Aorta (tissue), 5 donors: ENCODE measurements around the gene RASAL3. TPM values are rescaled to one million over a fixed set of nuclear protein-coding genes. Genes with fewer than 3 reads are reported as not detected.
"Not testable (repeated sequence)": the region's sequence is repeated elsewhere in the genome, so short reads cannot be mapped to it uniquely, and the experiment has no call there.

Experiments
- ATAC-seq: fragments of 200-7000 bp; cut with Tn5 transposase; one replicate; pipeline ENCODE4 v1.9.1; 2022; ENCODE audit warnings: moderate library complexity; ENCODE audit not compliant: low FRiP score
- DNase-seq, 2 donors: peaks; one replicate each; pipeline ENCODE4 v3.0.0-alpha.2; 2020
- H3K27ac ChIP-seq, 2 donors: one replicate each; pipeline ENCODE4 v1.5.1; 2013; ENCODE audit warnings: low read length in 2 of 2, mild to moderate bottlenecking in 2 of 2, moderate library complexity in 2 of 2, control low read depth in 1 of 2, inconsistent platforms in 1 of 2, low read depth in 1 of 2
- H3K27me3 ChIP-seq, 2 donors: one replicate each; pipeline ENCODE4 v1.6.1; 2013; ENCODE audit warnings: control low read depth in 1 of 2, low read length in 1 of 2, mild to moderate bottlenecking in 1 of 2, moderate library complexity in 1 of 2; ENCODE audit not compliant: insufficient read depth in 2 of 2, control insufficient read depth in 1 of 2
- H3K36me3 ChIP-seq, 2 donors: one replicate each; pipeline ENCODE4 v1.6.1; 2013; ENCODE audit warnings: control low read depth in 1 of 2, low read length in 1 of 2, mild to moderate bottlenecking in 1 of 2; ENCODE audit not compliant: insufficient read depth in 2 of 2, control insufficient read depth in 1 of 2
- H3K4me1 ChIP-seq, 2 donors: one replicate each; pipeline ENCODE4 v1.6.1; 2013; ENCODE audit warnings: low read length in 2 of 2, control low read depth in 1 of 2, mild to moderate bottlenecking in 1 of 2, moderate library complexity in 1 of 2; ENCODE audit not compliant: insufficient read depth in 2 of 2, control insufficient read depth in 1 of 2
- H3K4me3 ChIP-seq, 2 donors: one replicate each; pipeline ENCODE4 v1.5.1; 2013; ENCODE audit warnings: low read length in 2 of 2, control low read depth in 1 of 2, mild to moderate bottlenecking in 1 of 2
- H3K9me3 ChIP-seq: one replicate; pipeline ENCODE4 v1.6.1; 2013; ENCODE audit warnings: mild to moderate bottlenecking, low read length; ENCODE audit not compliant: control insufficient read depth
- WGBS, 2 donors: extraction: QIAGEN DNeasy Blood & Tissue Kit; methylation state at CpG; one replicate each; pipeline ENCODE4 v1.1.7; 2013; 5-methylcytosine and 5-hydroxymethylcytosine counted together
- intact Hi-C, 2 donors: fragments of 100-400 bp; cut with DNase I; formaldehyde crosslinking; loops; one replicate each; pipeline versions ENCODE4 v1.14.2 to v1.15.0; 2022
- microRNA-seq, 2 donors: library from miRNA; unstranded; fragments of <30 nt; microRNA quantifications; one replicate each; pipeline ENCODE4 v1.2.0, GENCODE V29; 2020
- polyA plus RNA-seq, 2 donors: library from polyadenylated mRNA; stranded (reverse); fragments of 200-250 nt; gene quantifications; one replicate each; pipeline ENCODE4 v1.2.3, GENCODE V29; 2013
- total RNA-seq, 2 donors: library from RNA; stranded (reverse); fragmentation: NEBNext Ultra II Directional; extraction: Animal tissue kit (Norgen Biotek cat#: 25700); gene quantifications; one replicate each; pipeline ENCODE4 v1.2.1, GENCODE V29; 2021
- donor health status: healthy with polysubstance abuse.
- donor health status: Bipolar disorder and iron deficiency.
- donor health status: DM: no; HTN: no; CAD: no.
- donor health status: DM: no; HTN: no; CAD: no.
- donor health status: DM: yes; HTN: yes; CAD: no.

The RASAL3 gene
- total and polyA plus RNA-seq, 4 donors, result 0.90 to 10.9 (median 4.8) TPM

DNA sequence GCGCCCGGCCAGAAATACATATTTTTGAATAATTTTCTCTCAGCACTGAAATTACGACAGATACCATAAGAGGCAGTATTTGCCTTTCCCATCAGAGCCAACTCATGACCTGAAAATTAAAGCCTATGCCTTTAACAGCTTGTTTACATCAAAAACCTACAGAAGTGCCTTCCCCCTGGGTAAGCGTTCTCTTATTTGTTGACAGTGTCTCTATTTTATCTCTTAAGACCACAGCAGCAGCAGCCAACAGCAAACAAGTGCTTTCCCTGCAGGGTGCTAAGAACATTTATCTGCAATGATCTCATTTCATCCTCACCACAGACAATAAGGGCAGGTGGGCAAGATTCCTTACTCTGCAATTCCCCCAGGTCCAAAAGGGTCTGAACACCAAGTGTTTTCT lies 51.5 kb downstream of the RASAL3 start:
- peak overlapping the region in 1 of 2 donors; percentile 45 for H3K27ac ChIP-seq
- H3K4me3 ChIP-seq, result no peak overlapping the region
- no peaks in the 10 kb centered on the region for H3K9me3 ChIP-seq
- peaks cover 0 to 9% of the 10 kb centered on the region in 2 donors for H3K4me1 ChIP-seq
- intact Hi-C loops, result no loop called here
- WGBS, 2 donors, result 21 to 36% methylated on average over 4 of the region's 4 CpGs
- H3K36me3 ChIP-seq, result peaks cover 0 to 2% of the 10 kb centered on the region in 2 donors
- ATAC-seq (no peak), DNase-seq (no peak)
- H3K27me3 ChIP-seq, result no peaks in the 10 kb centered on the region

DNA sequence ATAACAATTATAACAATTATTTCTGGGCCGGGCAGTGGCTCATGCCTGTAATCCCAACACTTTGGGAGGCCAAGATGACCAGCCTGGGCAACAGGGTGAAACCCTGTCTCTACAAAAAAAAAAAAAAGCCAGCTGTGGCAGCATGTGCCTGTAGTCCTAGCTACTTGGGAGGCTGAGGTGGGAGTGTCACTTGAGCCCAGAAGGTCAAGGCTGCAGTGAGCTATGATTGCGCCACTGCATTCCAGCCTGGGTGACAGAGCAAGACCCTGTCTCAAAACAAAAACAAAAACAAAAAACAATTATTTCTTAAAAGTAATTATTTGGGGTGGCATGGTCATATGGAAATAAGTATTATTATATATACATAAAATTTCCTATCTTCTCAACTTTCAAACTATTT lies 53.0 kb downstream of the RASAL3 start:
- H3K4me3 ChIP-seq, H3K27me3 ChIP-seq, ATAC-seq, intact Hi-C loops, H3K27ac ChIP-seq, H3K36me3 ChIP-seq, H3K4me1 ChIP-seq, H3K9me3 ChIP-seq: not testable (repeated sequence)
- 74 to 86% methylated on average over 2 of the region's 2 CpGs for WGBS, 2 donors
- DNase-seq, result peak; percentile 15 to 46

DNA sequence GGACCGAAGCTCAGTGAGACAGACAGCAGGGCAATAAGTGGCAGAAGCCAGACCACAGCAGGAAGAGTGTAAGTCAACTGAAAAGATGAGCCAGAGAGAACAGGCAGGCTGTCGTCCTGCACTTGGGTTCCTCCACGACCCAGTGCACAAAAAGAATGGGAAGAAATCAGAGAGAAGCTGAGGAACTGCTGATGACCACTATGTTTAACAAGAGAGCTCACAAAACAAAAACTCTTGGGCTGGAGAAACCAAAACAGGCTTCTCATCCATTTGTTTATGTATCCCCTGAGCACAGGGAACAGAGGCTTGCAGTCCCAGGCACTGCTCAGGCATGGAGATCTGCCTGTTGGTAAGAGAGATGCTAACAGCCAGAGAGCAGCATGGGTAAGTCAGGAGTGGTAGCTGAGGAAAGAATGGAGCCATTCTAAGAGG lies 59.5 kb downstream of the RASAL3 start:
- peak overlapping the region in 1 of 2 donors; percentile 39 for H3K27ac ChIP-seq
- H3K9me3 ChIP-seq, result no peaks in the 10 kb centered on the region
- ATAC-seq (no peak), DNase-seq (no peak)
- intact Hi-C loops, result no loop called here
- H3K36me3 ChIP-seq, result peaks cover 0 to 4% of the 10 kb centered on the region in 2 donors
- 30 to 35% methylated on average over 3 of the region's 3 CpGs for WGBS, 2 donors
- H3K4me1 ChIP-seq, result peaks cover 5 to 6% of the 10 kb centered on the region in 2 donors
- H3K27me3 ChIP-seq, result no peaks in the 10 kb centered on the region
- H3K4me3 ChIP-seq, result no peak overlapping the region

DNA sequence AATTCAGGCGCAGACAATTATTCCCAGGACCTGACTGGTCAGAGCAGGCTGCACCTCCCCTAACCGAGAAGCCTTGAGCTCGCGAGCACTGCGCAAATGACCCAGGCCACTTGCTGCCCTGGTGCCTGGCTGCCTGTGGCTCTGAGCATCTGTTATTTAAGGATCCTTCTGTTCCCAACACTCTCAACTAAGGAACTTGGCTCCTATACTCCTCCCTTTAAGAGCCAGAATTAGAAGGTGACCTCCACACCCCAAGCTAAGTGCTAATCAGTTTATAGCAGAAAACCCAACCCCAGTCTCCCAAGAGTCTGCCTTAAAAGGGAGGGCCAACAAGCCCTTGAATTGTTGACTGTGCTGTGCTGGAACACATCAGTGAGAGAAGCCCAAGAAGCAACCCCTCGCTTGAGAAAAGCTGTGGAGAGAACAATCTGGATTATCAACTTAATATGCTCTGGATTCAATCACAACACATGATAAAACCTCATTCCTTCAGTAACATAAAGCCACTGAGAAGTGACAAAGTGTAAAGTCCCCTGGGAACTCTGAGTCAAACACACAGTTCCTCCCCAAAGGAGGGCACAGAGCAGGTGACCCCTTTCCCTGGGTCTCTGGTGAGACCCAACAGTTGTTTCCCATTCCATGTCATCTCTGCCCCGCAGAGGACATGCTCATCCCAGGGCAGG lies 60.1 kb downstream of the RASAL3 start:
- peaks cover 0 to 2% of the 10 kb centered on the region in 2 donors for H3K36me3 ChIP-seq
- intact Hi-C loops, result no loop called here
- peak; percentile 58 for ATAC-seq
- H3K27me3 ChIP-seq, result no peaks in the 10 kb centered on the region
- DNase-seq, result no peak
- peaks cover 1 to 6% of the 10 kb centered on the region in 2 donors for H3K4me1 ChIP-seq
- no peak overlapping the region for H3K4me3 ChIP-seq
- H3K27ac ChIP-seq, result peak overlapping the region in 1 of 2 donors; percentile 41
- H3K9me3 ChIP-seq, result no peaks in the 10 kb centered on the region
- 26 to 31% methylated on average over 7 of the region's 7 CpGs for WGBS, 2 donors

DNA sequence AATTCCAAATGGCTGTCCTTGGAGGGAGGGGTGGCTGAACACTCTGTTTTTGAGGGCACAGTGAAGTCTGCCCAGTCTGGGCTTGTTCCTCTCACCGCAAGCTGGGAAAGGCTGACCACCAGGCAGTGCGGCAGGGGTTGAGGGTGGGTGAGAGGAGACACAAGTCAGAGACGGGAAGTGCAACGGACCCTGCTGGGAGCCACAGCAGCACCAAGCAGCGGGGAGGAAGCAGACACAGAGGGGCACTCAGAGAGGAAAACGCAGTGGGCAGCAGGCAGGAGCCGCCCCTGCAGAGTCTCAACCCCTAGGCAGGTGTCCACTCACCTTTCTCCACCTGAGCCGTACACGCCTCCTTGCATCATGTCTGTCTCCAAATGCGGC lies 61.2 kb downstream of the RASAL3 start:
- H3K9me3 ChIP-seq, result no peaks in the 10 kb centered on the region
- H3K4me3 ChIP-seq, result no peak overlapping the region
- 84% methylated on average over 10 of the region's 10 CpGs for WGBS, 2 donors
- DNase-seq, result no peak
- peaks cover 1 to 6% of the 10 kb centered on the region in 2 donors for H3K4me1 ChIP-seq
- H3K36me3 ChIP-seq, result peaks cover 0 to 8% of the 10 kb centered on the region in 2 donors
- no peak overlapping the region for H3K27ac ChIP-seq
- ATAC-seq, result no peak
- H3K27me3 ChIP-seq, result no peaks in the 10 kb centered on the region
- intact Hi-C loops, result no loop called here

GRCh38 chr19:15402411-15403150 lies 61.8 kb downstream of the RASAL3 start:
- Histone ChIP-seq H3K36me3 (peaks cover 0 to 12% of the 10 kb centered on the region in 2 donors), H3K4me3 (no peak overlapping the region), H3K27ac (no peak overlapping the region), H3K4me1 (peaks cover 1 to 6% of the 10 kb centered on the region in 2 donors), H3K27me3 (no peaks in the 10 kb centered on the region), H3K9me3 (no peaks in the 10 kb centered on the region)
- no peak for ATAC-seq
- intact Hi-C loops, result no loop called here
- DNase-seq, result no peak
- 61 to 62% methylated on average over 15 of the region's 15 CpGs for WGBS, 2 donors

Small RNA genes lying within 50 kb of the gene (microRNA-seq; reads per million reads assigned to microRNA genes)
- 0 reads per million in 2 donors for gene MIR1470

Other genes with a start within 250 kb of the RASAL3 start
- gene EPHX3, start 232.1 kb downstream of the RASAL3 start, total RNA-seq, result 1 to 10 TPM in 1 of 2 donors, under 1 TPM in 1; 0.48 to 1.0 TPM
- gene EPHX3, start 232.1 kb downstream of the RASAL3 start, polyA plus RNA-seq, result 1 to 10 TPM in 1 of 2 donors, not detected in 1; 1.0 TPM
- gene BRD4, start 132.0 kb downstream of the RASAL3 start, total RNA-seq, result 100 to 1,000 TPM; 123 to 126 TPM
- gene BRD4, start 132.0 kb downstream of the RASAL3 start, polyA plus RNA-seq, result 10 to 100 TPM; 12.3 to 50.6 TPM
- gene AKAP8, start 84.8 kb downstream of the RASAL3 start, total RNA-seq, result 10 to 100 TPM; 35.3 to 48.1 TPM
- gene AKAP8, start 84.8 kb downstream of the RASAL3 start, polyA plus RNA-seq, result 10 to 100 TPM in 1 of 2 donors, 1 to 10 TPM in 1; 7.5 to 22.2 TPM
- gene AKAP8L, start 45.6 kb downstream of the RASAL3 start, total RNA-seq, result 100 to 1,000 TPM in 1 of 2 donors, 10 to 100 TPM in 1; 70.8 to 106 TPM
- gene AKAP8L, start 45.6 kb downstream of the RASAL3 start, polyA plus RNA-seq, result 100 to 1,000 TPM in 1 of 2 donors, 10 to 100 TPM in 1; 34.7 to 243 TPM
- 10 to 100 TPM; 38.0 to 41.4 TPM for gene WIZ, start 14.6 kb downstream of the RASAL3 start, total RNA-seq
- gene WIZ, start 14.6 kb downstream of the RASAL3 start, polyA plus RNA-seq, result 10 to 100 TPM in 1 of 2 donors, 1 to 10 TPM in 1; 8.0 to 23.3 TPM
- not detected for gene PGLYRP2, start 15.0 kb upstream of the RASAL3 start, total RNA-seq
- gene PGLYRP2, start 15.0 kb upstream of the RASAL3 start, polyA plus RNA-seq, result not detected
- gene CYP4F22, start 44.0 kb upstream of the RASAL3 start, total RNA-seq, result not detected
- not detected for gene CYP4F22, start 44.0 kb upstream of the RASAL3 start, polyA plus RNA-seq
- not detected for gene CYP4F8, start 150.7 kb upstream of the RASAL3 start, total RNA-seq
- gene CYP4F8, start 150.7 kb upstream of the RASAL3 start, polyA plus RNA-seq, result not detected
- under 1 TPM; 0.71 to 0.90 TPM for gene CYP4F3, start 176.4 kb upstream of the RASAL3 start, total RNA-seq
- not detected for gene CYP4F3, start 176.4 kb upstream of the RASAL3 start, polyA plus RNA-seq
- 10 to 100 TPM in 1 of 2 donors, 1 to 10 TPM in 1; 3.1 to 14.1 TPM for gene CYP4F12, start 208.5 kb upstream of the RASAL3 start, total RNA-seq
- gene CYP4F12, start 208.5 kb upstream of the RASAL3 start, polyA plus RNA-seq, result 1 to 10 TPM in 1 of 2 donors, under 1 TPM in 1; 0.43 to 7.0 TPM